AG04449 (cell line): ENCODE measurements around the gene USP54.
"Not testable (repeated sequence)": the region's sequence is repeated elsewhere in the genome, so short reads cannot be mapped to it uniquely, and the experiment has no call there.

Experiments
- CTCF ChIA-PET: fragments of 350-600 bp; formaldehyde crosslinking; extraction: SDS; loops from one replicate; lab custom pipeline; 2021; ENCODE audit warnings: antibody characterized with exemption; lab: Yijun Ruan, JAX
- POLR2A ChIA-PET: fragments of 400-600, 350-600 bp; formaldehyde crosslinking; extraction: SDS; loops from one replicate; lab custom pipeline; 2020; ENCODE audit warnings: antibody characterized with exemption, inconsistent platforms; lab: Yijun Ruan, JAX
- DNase-seq: peaks from one replicate; pipeline ENCODE4 v3.0.0-alpha.2; 2010; ENCODE audit warnings: low read depth, low spot score
- H3K4me3 ChIP-seq: 2 replicates; pipeline ENCODE4 v1.5.1; 2011; ENCODE audit warnings: low read depth, mild to moderate bottlenecking, control low read depth, low read length
- TF ChIP-seq, protein P1 (sequence below): IDR thresholded peaks from one replicate; pipeline ENCODE4 v1.5.1; 2011; ENCODE audit warnings: mild to moderate bottlenecking, moderate library complexity, low read length, control low read depth, inconsistent platforms; ENCODE audit not compliant: insufficient read depth; ENCODE audit errors: missing control alignments

Gene USP54

DNA sequence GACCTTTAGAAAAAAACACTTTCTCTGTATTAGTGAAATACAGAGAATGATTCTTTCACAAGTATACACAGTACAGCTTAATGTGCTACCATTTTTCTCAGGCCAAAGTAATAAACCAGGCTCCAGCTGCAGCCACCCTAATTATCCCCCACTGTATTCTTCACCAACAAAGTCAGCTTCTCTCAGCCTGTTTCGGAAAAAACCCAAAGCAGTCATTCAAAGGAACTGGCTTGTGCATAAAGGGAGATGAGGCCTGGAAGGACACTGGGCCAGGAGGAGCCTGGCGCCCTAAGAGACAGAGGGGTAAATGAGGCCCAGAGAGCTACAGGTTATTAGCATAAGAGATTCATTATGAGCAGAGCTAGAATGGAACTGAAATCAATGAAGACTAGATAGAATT, 9.2 kb downstream of the USP54 start:
- POLR2A ChIA-PET, result no interaction called here
- H3K4me3 ChIP-seq, result no peak overlapping the region
- CTCF ChIA-PET, result interaction anchor here (1.0 kb wide), 2 partner anchors 13 to 52 kb away, joined by 3 to 4 read pairs; no protein-coding TSS in a partner anchor
- DNase-seq, result no peak
- TF ChIP-seq, protein P1, sequence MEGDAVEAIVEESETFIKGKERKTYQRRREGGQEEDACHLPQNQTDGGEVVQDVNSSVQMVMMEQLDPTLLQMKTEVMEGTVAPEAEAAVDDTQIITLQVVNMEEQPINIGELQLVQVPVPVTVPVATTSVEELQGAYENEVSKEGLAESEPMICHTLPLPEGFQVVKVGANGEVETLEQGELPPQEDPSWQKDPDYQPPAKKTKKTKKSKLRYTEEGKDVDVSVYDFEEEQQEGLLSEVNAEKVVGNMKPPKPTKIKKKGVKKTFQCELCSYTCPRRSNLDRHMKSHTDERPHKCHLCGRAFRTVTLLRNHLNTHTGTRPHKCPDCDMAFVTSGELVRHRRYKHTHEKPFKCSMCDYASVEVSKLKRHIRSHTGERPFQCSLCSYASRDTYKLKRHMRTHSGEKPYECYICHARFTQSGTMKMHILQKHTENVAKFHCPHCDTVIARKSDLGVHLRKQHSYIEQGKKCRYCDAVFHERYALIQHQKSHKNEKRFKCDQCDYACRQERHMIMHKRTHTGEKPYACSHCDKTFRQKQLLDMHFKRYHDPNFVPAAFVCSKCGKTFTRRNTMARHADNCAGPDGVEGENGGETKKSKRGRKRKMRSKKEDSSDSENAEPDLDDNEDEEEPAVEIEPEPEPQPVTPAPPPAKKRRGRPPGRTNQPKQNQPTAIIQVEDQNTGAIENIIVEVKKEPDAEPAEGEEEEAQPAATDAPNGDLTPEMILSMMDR, result no peak

- CTCF ChIA-PET, DNase-seq, H3K4me3 ChIP-seq, POLR2A ChIA-PET: not testable (repeated sequence)
Measured at GRCh38 chr10:73578927-73579326, 12.2 kb downstream of the USP54 start.

- DNase-seq, result no peak
- POLR2A ChIA-PET, result no interaction called here
- TF ChIP-seq, protein P1, result no peak
- CTCF ChIA-PET, result interaction anchor here (1.0 kb wide), 1 partner anchor 66 kb away, joined by 3 read pairs; no protein-coding TSS in a partner anchor
- H3K4me3 ChIP-seq, result no peak overlapping the region
Measured at GRCh38 chr10:73577788-73578187, 13.4 kb downstream of the USP54 start.

- POLR2A ChIA-PET, result interaction anchor here (0.6 kb wide), 1 partner anchor 12 kb away, joined by 4 read pairs; no protein-coding TSS in a partner anchor
- CTCF ChIA-PET, result interaction anchor here (0.6 to 1.0 kb wide), 3 partner anchors 30 to 67 kb away, joined by 3 read pairs; no protein-coding TSS in a partner anchor
- TF ChIP-seq, protein P1, result no peak
- no peak overlapping the region for H3K4me3 ChIP-seq
- no peak for DNase-seq
Measured at GRCh38 chr10:73576890-73577591, 14.1 kb downstream of the USP54 start.

GRCh38 chr10:73576178-73576889, 14.8 kb downstream of the USP54 start:
- TF ChIP-seq, protein P1, result no peak
- ChIA-PET POLR2A (no interaction called here), CTCF (interaction anchor here (0.9 kb wide), 1 partner anchor 47 kb away, joined by 3 read pairs; no protein-coding TSS in a partner anchor)
- no peak overlapping the region for H3K4me3 ChIP-seq
- peak; percentile 54 for DNase-seq

DNA sequence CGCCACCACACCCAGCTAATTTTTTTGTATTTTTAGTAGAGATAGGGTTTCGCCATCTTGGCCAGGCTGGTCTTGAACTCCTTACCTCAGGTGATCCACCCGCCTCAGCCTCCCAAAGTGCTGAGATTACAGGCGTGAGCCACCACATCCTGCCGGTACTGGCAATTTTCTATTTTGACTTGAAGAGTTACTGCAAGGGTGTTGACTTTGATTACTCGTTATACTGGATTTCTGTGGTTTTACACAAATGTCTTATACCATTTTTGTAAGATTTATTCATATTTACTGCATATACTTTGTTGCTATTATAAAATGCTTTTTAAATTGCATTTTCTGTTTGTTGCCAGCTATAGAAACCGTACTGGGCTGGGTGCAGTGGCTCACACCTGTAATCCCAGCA, 24.1 kb downstream of the USP54 start:
- POLR2A ChIA-PET, DNase-seq, H3K4me3 ChIP-seq, CTCF ChIA-PET: not testable (repeated sequence)

DNA sequence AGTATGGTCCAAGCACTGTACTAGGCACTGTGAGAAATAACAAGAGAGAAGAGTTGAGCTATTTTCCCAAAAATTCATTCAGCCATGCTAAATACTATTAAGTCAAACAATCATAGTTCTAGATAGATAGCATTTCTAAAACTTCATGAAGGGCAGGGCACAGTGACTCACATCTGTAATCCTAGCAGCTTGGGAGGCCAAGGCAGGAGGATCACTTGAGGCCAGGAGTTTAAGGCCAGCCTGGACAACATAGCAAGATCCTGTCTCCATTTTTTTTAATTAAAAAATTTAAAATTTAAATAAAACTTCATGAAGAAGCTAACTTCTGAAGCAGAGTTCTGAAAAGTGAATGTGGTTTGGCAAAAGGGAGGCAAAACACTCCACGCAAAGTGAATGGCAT, 29.9 kb downstream of the USP54 start:
- H3K4me3 ChIP-seq, result no peak overlapping the region
- ChIA-PET CTCF (no interaction called here), POLR2A (no interaction called here)
- no peak for DNase-seq
- TF ChIP-seq, protein P1, result no peak
